K562 (cell line): ENCODE measurements around the gene ACTR3C. TPM values are rescaled to one million over a fixed set of nuclear protein-coding genes. Genes with fewer than 3 reads are reported as not detected.
A peak's percentile ranks its signal among the peaks of the same experiment; 100 is the strongest.

ENCODE experiments used
- CBFA2T2 ChIP-seq: fragments of 450-650 bp; conservative IDR thresholded peaks from 2 replicates; pipeline ENCODE4 v1.6.1; 2017; ENCODE audit warnings: mild to moderate bottlenecking
- COPS2 ChIP-seq: fragments of 450-650 bp; conservative IDR thresholded peaks from 2 replicates; pipeline ENCODE4 v1.6.1; 2016; ENCODE audit warnings: mild to moderate bottlenecking, moderate library complexity
- HEY1 ChIP-seq: fragments of 250-450 bp; sonication (Bioruptor Pico); IDR thresholded peaks from 2 replicates; pipeline ENCODE4 v1.5.0; 2020; ENCODE audit warnings: mild to moderate bottlenecking, moderate library complexity, borderline replicate concordance
- HMGN3 ChIP-seq: IDR thresholded peaks from 2 replicates; pipeline ENCODE4 v1.6.1; 2011; ENCODE audit warnings: borderline replicate concordance, low read depth, mild to moderate bottlenecking, mixed read lengths, low read length; ENCODE audit not compliant: insufficient read length; ENCODE audit errors: extremely low read depth
- HNRNPK ChIP-seq: fragments of 200-400 bp; formaldehyde crosslinking; IDR thresholded peaks from one replicate; pipeline ENCODE4 v1.6.1; 2018; ENCODE audit warnings: mild to moderate bottlenecking, low read depth, low read length; ENCODE audit not compliant: poor library complexity, severe bottlenecking
- IFI16 ChIP-seq: fragments of 250-450 bp; sonication (Bioruptor Pico); IDR thresholded peaks from 2 replicates; pipeline ENCODE4 v2.1.2; 2022; ENCODE audit warnings: mild to moderate bottlenecking, inconsistent platforms
- NCOA4 ChIP-seq: fragments of 450-650 bp; IDR thresholded peaks from 2 replicates; pipeline ENCODE4 v1.6.1; 2018; ENCODE audit warnings: mild to moderate bottlenecking; ENCODE audit not compliant: partially characterized antibody
- NR2C1 ChIP-seq, 2 experiments: fragments of 450-650 bp; IDR thresholded peaks; 2 replicates each; pipeline ENCODE4 v1.6.1; 2017; ENCODE audit warnings: mild to moderate bottlenecking in 2 of 2, antibody characterized with exemption in 1 of 2, inconsistent platforms in 1 of 2, missing compliant biosample characterization in 1 of 2, missing genetic modification characterization in 1 of 2
- PRPF4 ChIP-seq: fragments of 200-400 bp; formaldehyde crosslinking; IDR thresholded peaks from one replicate; pipeline ENCODE4 v1.6.1; 2017; ENCODE audit warnings: low read length, low read depth, mild to moderate bottlenecking; ENCODE audit not compliant: insufficient read depth, poor library complexity, severe bottlenecking
- SIX5 ChIP-seq, 2 experiments: IDR thresholded peaks; 2 replicates each; pipeline ENCODE4 v1.6.1; 2011; ENCODE audit warnings: low read length in 2 of 2, borderline replicate concordance in 1 of 2, low read depth in 1 of 2, mild to moderate bottlenecking in 1 of 2, moderate library complexity in 1 of 2; ENCODE audit not compliant: insufficient read depth in 1 of 2
- SMARCE1 ChIP-seq: fragments of 450-650 bp; IDR thresholded peaks from 2 replicates; pipeline ENCODE4 v1.7.1; 2016; ENCODE audit warnings: mild to moderate bottlenecking
- SP2 ChIP-seq: IDR thresholded peaks from 2 replicates; pipeline ENCODE4 v1.6.1; 2011; ENCODE audit warnings: mild to moderate bottlenecking, low read depth, low read length, moderate library complexity; ENCODE audit not compliant: poor library complexity, severe bottlenecking; ENCODE audit errors: extremely low read depth
- SRSF7 ChIP-seq: fragments of 200-400 bp; formaldehyde crosslinking; optimal IDR thresholded peaks from 2 replicates; pipeline ENCODE3; 2017; ENCODE audit warnings: mild to moderate bottlenecking, low read depth, low read length
- STAT5B ChIP-seq: fragments of 250-450 bp; sonication (Bioruptor Pico); IDR thresholded peaks from 2 replicates; pipeline ENCODE4 v1.8.0; 2021; ENCODE audit warnings: mild to moderate bottlenecking, inconsistent platforms
- ZFX ChIP-seq: sonication (generic); formaldehyde crosslinking; IDR thresholded peaks from 2 replicates; pipeline ENCODE4 v1.8.0; 2022; ENCODE audit warnings: mild to moderate bottlenecking, missing genetic modification reagents, moderate library complexity
- ZNF134 ChIP-seq: fragments of 250-450 bp; sonication (Bioruptor Pico); conservative IDR thresholded peaks from 2 replicates; pipeline ENCODE4 v1.4.0; 2020
- polyA plus RNA-seq, 8 experiments: library from polyadenylated mRNA; depleted of rRNA in 4 of 8; stranded (reverse) in 5 of 8; unstranded in 3 of 8; fragments of >200 nt; fragmentation: Nextera tagmentation in 2 of 8; fragmentation: Illumina TruSeq in 1 of 8; extraction: Ambion mirVana in 2 of 8; extraction: Trizol in 1 of 8; gene quantifications; 2 replicates each; pipeline versions ENCODE4 v1.2.1 to v1.2.3, GENCODE V29; 2011 to 2014; ENCODE audit warnings: inconsistent platforms in 1 of 8, missing spikeins in 1 of 8
- total RNA-seq, 7 experiments: library from RNA; depleted of rRNA in 6 of 7; stranded (reverse); fragments of >200 nt in 6 of 7; fragmentation: Illumina TruSeq in 2 of 7; extraction: Trizol in 2 of 7; gene quantifications; 2 replicates each; pipeline versions ENCODE4 v1.2.1 to v1.2.3, GENCODE V29; 2011 to 2021; ENCODE audit warnings: low replicate concordance in 1 of 7
- TF ChIP-seq, protein P1 (sequence below): sonication (generic); formaldehyde crosslinking; IDR thresholded peaks from 2 replicates; pipeline ENCODE4 v1.8.0; 2022; ENCODE audit warnings: missing genetic modification reagents, mild to moderate bottlenecking, moderate library complexity, borderline replicate concordance
- TF ChIP-seq, protein P2 (sequence below): fragments of 250-450 bp; sonication (Bioruptor Pico); IDR thresholded peaks from 2 replicates; pipeline ENCODE4 v1.4.0; 2020; ENCODE audit warnings: mild to moderate bottlenecking, moderate library complexity
- TF ChIP-seq, protein P3 (sequence below): fragments of 150-350 bp; IDR thresholded peaks from 2 replicates; pipeline ENCODE4 v1.6.1; 2014; ENCODE audit warnings: low read depth, mild to moderate bottlenecking, low read length, borderline replicate concordance
- TF ChIP-seq, protein P4 (sequence below): sonication (generic); formaldehyde crosslinking; IDR thresholded peaks from 2 replicates; pipeline ENCODE4 v1.5.0; 2020; ENCODE audit warnings: missing genetic modification reagents

The ACTR3C gene
- total and polyA plus RNA-seq, 9 of the 15 experiments (the other 6 are each of a cell fraction or from before 2014, with no cell fraction given): 9.0 to 35.4 (median 13.3) TPM

DNA sequence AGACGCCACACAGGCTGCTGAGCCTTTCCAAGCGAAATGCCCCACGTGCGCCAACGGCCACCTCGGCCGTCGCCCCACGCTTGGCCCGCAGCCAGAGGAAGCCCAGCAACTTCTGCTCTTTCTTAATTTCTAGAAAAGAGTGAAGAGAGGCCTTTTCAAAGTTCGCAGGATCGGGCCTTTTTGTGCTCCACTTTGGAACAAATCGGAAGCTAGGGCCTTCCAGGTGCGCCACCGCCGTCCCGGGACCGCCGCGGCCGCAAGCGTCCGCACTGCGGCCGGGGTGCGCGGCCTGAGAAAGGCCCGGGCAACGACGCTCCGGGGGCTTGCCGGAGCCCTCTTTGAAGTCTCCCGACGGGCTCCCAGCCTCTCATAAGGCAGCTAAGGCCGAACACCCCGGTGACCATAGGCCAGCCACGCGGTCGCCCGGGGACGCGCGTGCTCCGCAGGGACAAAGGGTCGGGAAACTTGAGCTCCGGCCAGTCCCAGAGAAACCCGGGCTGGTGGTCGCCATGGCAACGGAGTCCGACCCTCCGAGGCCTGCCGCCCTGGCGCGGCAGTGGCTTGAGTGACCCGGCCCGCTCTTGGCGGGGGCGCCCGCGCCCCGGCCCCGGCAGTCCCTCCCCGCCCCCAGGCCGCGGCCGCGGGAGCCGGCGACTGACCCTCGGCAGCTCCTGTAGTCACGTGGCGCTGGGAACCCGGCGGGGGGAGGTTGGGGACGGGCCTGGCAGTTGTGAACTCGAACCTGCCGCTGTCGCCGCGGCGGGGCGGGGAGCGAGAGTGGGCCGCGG, 44.9 kb upstream of the ACTR3C start, which contains the start of gene REPIN1 (continued):
- no peak for TF ChIP-seq NCOA4
- TF ChIP-seq, protein P1, sequence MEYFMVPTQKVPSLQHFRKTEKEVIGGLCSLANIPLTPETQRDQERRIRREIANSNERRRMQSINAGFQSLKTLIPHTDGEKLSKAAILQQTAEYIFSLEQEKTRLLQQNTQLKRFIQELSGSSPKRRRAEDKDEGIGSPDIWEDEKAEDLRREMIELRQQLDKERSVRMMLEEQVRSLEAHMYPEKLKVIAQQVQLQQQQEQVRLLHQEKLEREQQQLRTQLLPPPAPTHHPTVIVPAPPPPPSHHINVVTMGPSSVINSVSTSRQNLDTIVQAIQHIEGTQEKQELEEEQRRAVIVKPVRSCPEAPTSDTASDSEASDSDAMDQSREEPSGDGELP: peak; percentile 72; the same call in 1 of the 2 replicates
- TF ChIP-seq, protein P2, sequence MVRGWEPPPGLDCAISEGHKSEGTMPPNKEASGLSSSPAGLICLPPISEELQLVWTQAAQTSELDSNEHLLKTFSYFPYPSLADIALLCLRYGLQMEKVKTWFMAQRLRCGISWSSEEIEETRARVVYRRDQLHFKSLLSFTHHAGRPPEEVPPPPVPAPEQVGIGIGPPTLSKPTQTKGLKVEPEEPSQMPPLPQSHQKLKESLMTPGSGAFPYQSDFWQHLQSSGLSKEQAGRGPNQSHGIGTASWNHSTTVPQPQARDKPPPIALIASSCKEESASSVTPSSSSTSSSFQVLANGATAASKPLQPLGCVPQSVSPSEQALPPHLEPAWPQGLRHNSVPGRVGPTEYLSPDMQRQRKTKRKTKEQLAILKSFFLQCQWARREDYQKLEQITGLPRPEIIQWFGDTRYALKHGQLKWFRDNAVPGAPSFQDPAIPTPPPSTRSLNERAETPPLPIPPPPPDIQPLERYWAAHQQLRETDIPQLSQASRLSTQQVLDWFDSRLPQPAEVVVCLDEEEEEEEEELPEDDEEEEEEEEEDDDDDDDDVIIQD (CRISPR knock-in tag): 0 out of 2 replicates have a peak, but pooled peaks have one; percentile 54
- peak; percentile 58 for TF ChIP-seq ZNF134 (CRISPR knock-in tag)
- peak; percentile 59 for TF ChIP-seq CBFA2T2
- peak; percentile 41 for TF ChIP-seq HMGN3
- TF ChIP-seq NR2C1 (IDR thresholded peaks at IDR 0.05): no peak
- 0 out of 2 replicates have a peak, but pooled peaks have one; percentile 31 for TF ChIP-seq NR2C1 (tag; IDR thresholded peaks at IDR 0.05)
- no peak; a peak in 1 of 4 replicates for TF ChIP-seq SIX5 (IDR thresholded peaks at IDR 0.05; ENCODE audit: borderline replicate concordance in 1 of 2, insufficient read depth in 1 of 2, low read depth in 1 of 2, low read length in 2 of 2)
- TF ChIP-seq HNRNPK: no peak
- TF ChIP-seq, protein P3, sequence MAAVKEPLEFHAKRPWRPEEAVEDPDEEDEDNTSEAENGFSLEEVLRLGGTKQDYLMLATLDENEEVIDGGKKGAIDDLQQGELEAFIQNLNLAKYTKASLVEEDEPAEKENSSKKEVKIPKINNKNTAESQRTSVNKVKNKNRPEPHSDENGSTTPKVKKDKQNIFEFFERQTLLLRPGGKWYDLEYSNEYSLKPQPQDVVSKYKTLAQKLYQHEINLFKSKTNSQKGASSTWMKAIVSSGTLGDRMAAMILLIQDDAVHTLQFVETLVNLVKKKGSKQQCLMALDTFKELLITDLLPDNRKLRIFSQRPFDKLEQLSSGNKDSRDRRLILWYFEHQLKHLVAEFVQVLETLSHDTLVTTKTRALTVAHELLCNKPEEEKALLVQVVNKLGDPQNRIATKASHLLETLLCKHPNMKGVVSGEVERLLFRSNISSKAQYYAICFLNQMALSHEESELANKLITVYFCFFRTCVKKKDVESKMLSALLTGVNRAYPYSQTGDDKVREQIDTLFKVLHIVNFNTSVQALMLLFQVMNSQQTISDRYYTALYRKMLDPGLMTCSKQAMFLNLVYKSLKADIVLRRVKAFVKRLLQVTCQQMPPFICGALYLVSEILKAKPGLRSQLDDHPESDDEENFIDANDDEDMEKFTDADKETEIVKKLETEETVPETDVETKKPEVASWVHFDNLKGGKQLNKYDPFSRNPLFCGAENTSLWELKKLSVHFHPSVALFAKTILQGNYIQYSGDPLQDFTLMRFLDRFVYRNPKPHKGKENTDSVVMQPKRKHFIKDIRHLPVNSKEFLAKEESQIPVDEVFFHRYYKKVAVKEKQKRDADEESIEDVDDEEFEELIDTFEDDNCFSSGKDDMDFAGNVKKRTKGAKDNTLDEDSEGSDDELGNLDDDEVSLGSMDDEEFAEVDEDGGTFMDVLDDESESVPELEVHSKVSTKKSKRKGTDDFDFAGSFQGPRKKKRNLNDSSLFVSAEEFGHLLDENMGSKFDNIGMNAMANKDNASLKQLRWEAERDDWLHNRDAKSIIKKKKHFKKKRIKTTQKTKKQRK: no peak
- TF ChIP-seq SP2: no peak
- no peak for TF ChIP-seq COPS2
- TF ChIP-seq IFI16 (CRISPR knock-in tag): no peak
- peak; percentile 69 for TF ChIP-seq PRPF4
- peak; percentile 99 for TF ChIP-seq ZFX (CRISPR knock-in tag)
- peak; percentile 63; the same call in 1 of the 2 replicates for TF ChIP-seq SMARCE1
- TF ChIP-seq HEY1 (CRISPR knock-in tag): no peak
- TF ChIP-seq STAT5B (CRISPR knock-in tag): no peak
- no peak for TF ChIP-seq SRSF7
- TF ChIP-seq, protein P4, sequence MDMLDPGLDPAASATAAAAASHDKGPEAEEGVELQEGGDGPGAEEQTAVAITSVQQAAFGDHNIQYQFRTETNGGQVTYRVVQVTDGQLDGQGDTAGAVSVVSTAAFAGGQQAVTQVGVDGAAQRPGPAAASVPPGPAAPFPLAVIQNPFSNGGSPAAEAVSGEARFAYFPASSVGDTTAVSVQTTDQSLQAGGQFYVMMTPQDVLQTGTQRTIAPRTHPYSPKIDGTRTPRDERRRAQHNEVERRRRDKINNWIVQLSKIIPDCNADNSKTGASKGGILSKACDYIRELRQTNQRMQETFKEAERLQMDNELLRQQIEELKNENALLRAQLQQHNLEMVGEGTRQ (CRISPR knock-in tag): peak; percentile 96
